ENCODE data around the gene SHC2. TPM values are rescaled to one million over a fixed set of nuclear protein-coding genes. Genes with fewer than 3 reads are reported as not detected.

The SHC2 gene
- total RNA-seq, 1 experiment from 2014 or later, result 2.4 TPM

GRCh38 chr19:507286-508203 lies 46.7 kb upstream of the SHC2 start, which contains the start of gene TPGS1:
Gene TPGS1, plus strand, starts transcription at chr19:507497. Its CDS starts 10 bp downstream, at chr19:507507.
- Histone ChIP-seq H3K9me3 (no peaks in the 10 kb centered on the region), H3K36me3 (ENCODE audit: control insufficient read depth, insufficient read depth, low read length) (no peaks in the 10 kb centered on the region), H3K4me1 (peaks cover 10% of the 10 kb centered on the region; the same call in 1 of the 2 replicates), H3K27me3 (replicated peaks; ENCODE audit: control insufficient read depth, insufficient read depth, low read length) (no peaks in the 10 kb centered on the region), H3K4me3 (ENCODE audit: low read depth, low read length) (peak within 1 kb of the TSS; percentile 80)
- BruUV-seq (replicated peaks), result TSS peak; percentile 40
- Mint-ChIP-seq H3K36me3 (ENCODE audit: insufficient read depth, unreplicated experiment) (peaks cover 26% of the 10 kb centered on the region), H3K27me3 (ENCODE audit: insufficient read depth, unreplicated experiment) (no peaks in the 10 kb centered on the region), H3K4me3 (ENCODE audit: unreplicated experiment) (peak within 1 kb of the TSS; percentile 82), H3K27ac (ENCODE audit: unreplicated experiment) (peak within 1 kb of the TSS; percentile 99), H3K9me3 (ENCODE audit: unreplicated experiment) (no peaks in the 10 kb centered on the region), H3K4me1 (ENCODE audit: low read depth, unreplicated experiment) (peaks cover 8% of the 10 kb centered on the region)
- intact Hi-C loops (cut with micrococcal nuclease; ENCODE audit: unreplicated experiment), result loop anchor here (1.0 to 2.0 kb wide), 2 partner anchors 18 to 25 kb away; no protein-coding TSS in a partner anchor
- ChIA-PET POLR2A (interaction anchor here (0.6 to 1.5 kb wide), 3 partner anchors 10 to 25 kb away, joined by 5 to 9 read pairs (median 8); partner anchors contain the start of gene CDC34), CTCF (interaction anchor here (0.6 to 1.6 kb wide), 11 partner anchors 10 to 213 kb away, joined by 3 to 28 read pairs (median 6); partner anchors contain the start of genes CDC34 and RNF126)
- TF ChIP-seq CTCF (IDR thresholded peaks at IDR 0.05; ENCODE audit: insufficient read depth in 1 of 2, low read depth in 1 of 2, low read length in 1 of 2, severe bottlenecking in 1 of 2, unreplicated experiment in 1 of 2), result no peak
- DNase-seq, result peak; percentile 78 to 80

- no peaks in the 10 kb centered on the region for H3K27me3 Mint-ChIP-seq (ENCODE audit: insufficient read depth, unreplicated experiment)
- H3K27me3 ChIP-seq (replicated peaks; ENCODE audit: control insufficient read depth, insufficient read depth, low read length), result no peaks in the 10 kb centered on the region
- peak; percentile 85 to 97 for TF ChIP-seq CTCF (IDR thresholded peaks at IDR 0.05; ENCODE audit: insufficient read depth in 1 of 2, low read depth in 1 of 2, low read length in 1 of 2, severe bottlenecking in 1 of 2, unreplicated experiment in 1 of 2)
- H3K4me1 Mint-ChIP-seq (ENCODE audit: low read depth, unreplicated experiment), result peaks cover 8% of the 10 kb centered on the region
- H3K27ac Mint-ChIP-seq (ENCODE audit: unreplicated experiment), result peak overlapping the region; percentile 99
- BruUV-seq (replicated peaks), result no TSS peak
- intact Hi-C loops (cut with micrococcal nuclease; ENCODE audit: unreplicated experiment), result loop anchor here (1.0 to 2.0 kb wide), 2 partner anchors 17 to 26 kb away; no protein-coding TSS in a partner anchor
- H3K9me3 Mint-ChIP-seq (ENCODE audit: unreplicated experiment), result no peaks in the 10 kb centered on the region
- peaks cover 22% of the 10 kb centered on the region for H3K36me3 Mint-ChIP-seq (ENCODE audit: insufficient read depth, unreplicated experiment)
- POLR2A ChIA-PET, result interaction anchor here (1.0 to 1.5 kb wide), 3 partner anchors 18 to 26 kb away, joined by 7 to 9 read pairs (median 8); partner anchors contain the start of gene CDC34
- CTCF ChIA-PET, result interaction anchor here (0.5 to 1.6 kb wide), 16 partner anchors 9 to 212 kb away, joined by 3 to 28 read pairs (median 6); partner anchors contain the start of genes BSG, CDC34 and RNF126
- no peaks in the 10 kb centered on the region for H3K36me3 ChIP-seq (ENCODE audit: control insufficient read depth, insufficient read depth, low read length)
- H3K4me3 ChIP-seq (ENCODE audit: low read depth, low read length), result peak overlapping the region; percentile 80
- H3K9me3 ChIP-seq, result no peaks in the 10 kb centered on the region
- H3K4me1 ChIP-seq, result peaks cover 10% of the 10 kb centered on the region; the same call in 1 of the 2 replicates
- peak; percentile 95 to 98 for DNase-seq
- H3K4me3 Mint-ChIP-seq (ENCODE audit: unreplicated experiment), result peak overlapping the region; percentile 82
Measured at GRCh38 chr19:506404-507285, 45.8 kb upstream of the SHC2 start.
